HCT116 (cell line): ENCODE data around the gene KCNE5. TPM values are rescaled to one million over a fixed set of nuclear protein-coding genes. Genes with fewer than 3 reads are reported as not detected.
"Not testable (repeated sequence)": the region's sequence is repeated elsewhere in the genome, so short reads cannot be mapped to it uniquely, and the experiment has no call there.

Source experiments
- ATAC-seq: fragments of 200-7000 bp; cut with Tn5 transposase; 2 replicates; pipeline ENCODE4 v1.9.1; 2020; ENCODE audit warnings: mild to moderate bottlenecking, moderate library complexity
- BruUV-seq: library from RNA; stranded (reverse); fragments of 400-500 nt; replicated peaks from 2 replicates; lab custom pipeline; 2021; lab: Mats Ljungman, UMichigan
- CTCF ChIA-PET: fragments of 300-600 bp; sonication (Branson Sonifier 250); formaldehyde crosslinking; loops from one replicate; lab custom pipeline; 2021; ENCODE audit warnings: antibody characterized with exemption; lab: Charles Lee
- POLR2A ChIA-PET: fragments of 300-600, 350-600 bp; sonication (Branson Sonifier 250); formaldehyde crosslinking; loops from one replicate; lab custom pipeline; 2021; ENCODE audit warnings: antibody characterized with exemption; lab: Charles Lee
- RAD21 ChIA-PET, 2 experiments: fragments of 300-600 bp; sonication (Branson Sonifier 250); formaldehyde crosslinking; loops; one replicate each; lab custom pipeline; 2023; ENCODE audit warnings: low total read pairs in 2 of 2; ENCODE audit not compliant: uncharacterized antibody in 2 of 2, unreplicated experiment in 2 of 2, low non-redundant PET in 1 of 2; lab: Charles Lee
- DNase-seq: peaks from one replicate; pipeline ENCODE4 v3.0.0-alpha.2; 2010; ENCODE audit warnings: low read depth, low spot score
- H2AFZ ChIP-seq: fragments of 200-600 bp; shearing (Covaris generic), sonication (generic); 2 replicates; pipeline ENCODE4 v1.6.1; 2017; ENCODE audit warnings: low read depth, mixed run types, mixed read lengths, antibody characterized with exemption, low read length; ENCODE audit not compliant: poor library complexity, severe bottlenecking
- H3K27ac ChIP-seq: 2 replicates; pipeline ENCODE4 v1.5.1; 2012; ENCODE audit warnings: low read depth, low read length
- H3K27me3 ChIP-seq: fragments of 200-600 bp; sonication (generic); 2 replicates; pipeline ENCODE4 v1.6.1; 2016; ENCODE audit warnings: mixed run types, low read length, mixed read lengths; ENCODE audit not compliant: insufficient read depth
- H3K36me3 ChIP-seq, 2 experiments: fragments of 200-500 bp in 1 of 2; fragments of 200-600 bp in 1 of 2; sonication (Bioruptor generic) in 1 of 2; sonication (generic) in 1 of 2; 2 replicates each; pipeline versions ENCODE4 v1.5.1 to v1.6.1; 2014 to 2016; ENCODE audit warnings: low read length in 2 of 2, inconsistent platforms in 1 of 2, mixed read lengths in 1 of 2, mixed run types in 1 of 2; ENCODE audit not compliant: insufficient read depth in 2 of 2, control insufficient read depth in 1 of 2
- H3K4me1 ChIP-seq, 2 experiments: fragments of 200-600 bp in 1 of 2; sonication (generic) in 1 of 2; 2 replicates each; pipeline versions ENCODE4 v1.5.1 to v1.6.1; 2012 to 2017; ENCODE audit warnings: low read length in 2 of 2, inconsistent platforms in 1 of 2, mild to moderate bottlenecking in 1 of 2, mixed read lengths in 1 of 2, mixed run types in 1 of 2, moderate library complexity in 1 of 2; ENCODE audit not compliant: insufficient read depth in 2 of 2, control insufficient read depth in 1 of 2
- H3K4me2 ChIP-seq: fragments of 200-600 bp; sonication (generic); 2 replicates; pipeline ENCODE4 v1.6.1; 2017; ENCODE audit warnings: mixed run types, low read length, mixed read lengths
- H3K4me3 ChIP-seq, 2 experiments: fragments of 200-600 bp in 1 of 2; sonication (generic) in 1 of 2; replicated peaks in 1 of 2; 2 replicates each; pipeline ENCODE4 v1.5.1; 2011 to 2016; ENCODE audit warnings: low read length in 2 of 2, control low read depth in 1 of 2, low read depth in 1 of 2, mild to moderate bottlenecking in 1 of 2, mixed read lengths in 1 of 2, mixed run types in 1 of 2
- H3K79me2 ChIP-seq: fragments of 200-600 bp; sonication (generic); 2 replicates; pipeline ENCODE4 v1.6.1; 2017; ENCODE audit warnings: mild to moderate bottlenecking, mixed run types, low read length, moderate library complexity, mixed read lengths; ENCODE audit not compliant: insufficient read depth
- H3K9ac ChIP-seq: fragments of 200-600 bp; sonication (generic); 2 replicates; pipeline ENCODE4 v1.6.1; 2016; ENCODE audit warnings: low read length, mixed read lengths
- H3K9me2 ChIP-seq: fragments of 200-600 bp; sonication (generic), shearing (Covaris generic); 2 replicates; pipeline ENCODE4 v1.6.1; 2017; ENCODE audit warnings: mixed run types, mild to moderate bottlenecking, moderate library complexity; ENCODE audit not compliant: insufficient read depth
- H3K9me3 ChIP-seq, 2 experiments: fragments of 200-500 bp in 1 of 2; fragments of 200-600 bp in 1 of 2; sonication (Bioruptor generic) in 1 of 2; sonication (generic) in 1 of 2; 2 replicates each; pipeline ENCODE4 v1.6.1; 2014 to 2017; ENCODE audit warnings: low read length in 2 of 2, mixed read lengths in 2 of 2, inconsistent platforms in 1 of 2, low read depth in 1 of 2, mild to moderate bottlenecking in 1 of 2, mixed run types in 1 of 2, moderate library complexity in 1 of 2; ENCODE audit not compliant: control insufficient read depth in 1 of 2, insufficient read depth in 1 of 2
- H4K20me1 ChIP-seq: fragments of 200-600 bp; sonication (generic), shearing (Covaris generic); 2 replicates; pipeline ENCODE4 v1.6.1; 2017; ENCODE audit warnings: mixed run types, mild to moderate bottlenecking, moderate library complexity; ENCODE audit not compliant: insufficient read depth
- POLR2A ChIP-seq: IDR thresholded peaks from 2 replicates; pipeline ENCODE4 v1.7.0; 2011; ENCODE audit warnings: borderline replicate concordance; ENCODE audit not compliant: insufficient read depth, insufficient read length; ENCODE audit errors: extremely low read depth
- TCF7L2 ChIP-seq: IDR thresholded peaks from 2 replicates; pipeline ENCODE4 v1.7.0; 2011; ENCODE audit warnings: borderline replicate concordance, inconsistent platforms; ENCODE audit not compliant: insufficient read depth, insufficient read length; ENCODE audit errors: extremely low read depth
- intact Hi-C: fragments of 100-400 bp; cut with micrococcal nuclease; formaldehyde crosslinking; loops from 2 replicates; pipeline ENCODE4 v1.10.0; 2022
- total RNA-seq: library from RNA; stranded (reverse); gene quantifications from one replicate; pipeline ENCODE4 v1.2.1, GENCODE V29; 2021; ENCODE audit not compliant: unreplicated experiment
- TF ChIP-seq, protein P1 (sequence below): IDR thresholded peaks from 2 replicates; pipeline ENCODE4 v1.6.1; 2012

Gene KCNE5
- total RNA-seq, 1 experiment from 2014 or later, result not detected

DNA sequence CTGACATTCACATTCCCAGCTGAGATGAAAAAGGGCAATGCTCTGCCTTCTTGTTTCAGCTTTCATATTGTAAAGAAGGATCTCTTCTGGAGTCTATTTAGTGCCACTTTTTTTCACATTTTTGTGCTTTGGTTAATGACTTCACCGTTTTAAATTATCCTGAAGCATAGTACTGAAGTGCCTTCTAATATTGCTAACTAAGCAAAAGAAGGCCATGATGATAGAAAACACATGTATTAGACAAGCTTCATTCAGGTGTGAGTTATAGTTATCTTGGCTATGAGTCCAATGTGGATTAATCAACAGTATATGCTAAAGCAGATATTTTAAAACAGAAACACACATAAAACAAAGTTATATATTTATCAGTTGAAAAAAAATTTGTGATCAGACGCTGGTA lies 47.9 kb downstream of the KCNE5 start:
- no peaks in the 10 kb centered on the region for H3K9me3 ChIP-seq
- no peaks in the 10 kb centered on the region for H3K4me1 ChIP-seq
- no TSS peak for BruUV-seq
- ATAC-seq (no peak), DNase-seq (no peak)
- RAD21 ChIA-PET, result no interaction called here
- H3K9me2 ChIP-seq, result no peaks in the 10 kb centered on the region
- POLR2A ChIA-PET, result no interaction called here
- no peak overlapping the region for H3K4me2 ChIP-seq
- no peaks in the 10 kb centered on the region for H4K20me1 ChIP-seq
- no peak overlapping the region for H2AFZ ChIP-seq
- H3K9ac ChIP-seq, result no peak overlapping the region
- intact Hi-C loops, result no loop called here
- H3K27me3 ChIP-seq, result no peaks in the 10 kb centered on the region
- no peak overlapping the region for H3K4me3 ChIP-seq
- TF ChIP-seq POLR2A, result no peak
- TF ChIP-seq, protein P1, sequence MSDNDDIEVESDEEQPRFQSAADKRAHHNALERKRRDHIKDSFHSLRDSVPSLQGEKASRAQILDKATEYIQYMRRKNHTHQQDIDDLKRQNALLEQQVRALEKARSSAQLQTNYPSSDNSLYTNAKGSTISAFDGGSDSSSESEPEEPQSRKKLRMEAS, result no peak
- TF ChIP-seq TCF7L2, result no peak
- no peaks in the 10 kb centered on the region for H3K36me3 ChIP-seq
- H3K79me2 ChIP-seq, result no peaks in the 10 kb centered on the region
- H3K27ac ChIP-seq, result no peak overlapping the region
- CTCF ChIA-PET, result no interaction called here

DNA sequence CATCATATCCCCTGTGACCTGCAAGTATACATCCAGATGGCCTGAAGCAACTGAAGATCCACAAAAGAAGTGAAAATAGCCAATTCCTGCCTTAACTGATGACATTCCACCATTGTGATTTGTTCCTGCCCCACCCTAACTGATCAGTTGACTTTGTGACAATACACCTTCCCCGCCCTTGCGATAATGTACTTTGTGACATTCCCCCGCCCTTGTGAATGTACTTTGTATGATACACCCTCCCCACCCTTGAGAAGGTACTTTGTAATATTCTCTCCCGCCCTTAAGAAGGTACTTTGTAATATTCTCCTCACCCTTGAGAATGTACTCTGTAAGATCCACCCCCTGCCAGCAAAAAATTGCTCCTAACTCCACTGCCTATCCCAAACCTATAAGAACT lies 48.9 kb downstream of the KCNE5 start:
- H3K9me3 ChIP-seq, H4K20me1 ChIP-seq, H3K9me2 ChIP-seq, POLR2A ChIA-PET, H3K4me1 ChIP-seq, DNase-seq, H3K27ac ChIP-seq, intact Hi-C loops, RAD21 ChIA-PET, H3K4me2 ChIP-seq, ATAC-seq, H3K36me3 ChIP-seq, H2AFZ ChIP-seq, H3K9ac ChIP-seq, CTCF ChIA-PET, H3K4me3 ChIP-seq, H3K79me2 ChIP-seq, BruUV-seq, H3K27me3 ChIP-seq: not testable (repeated sequence)

Other genes with a start within 250 kb of the KCNE5 start
- gene GUCY2F, start 143.1 kb downstream of the KCNE5 start, total RNA-seq, result not detected
- 14.3 TPM for gene NXT2, start 88.3 kb downstream of the KCNE5 start, total RNA-seq
- 50.5 TPM for gene ACSL4, start 108.1 kb upstream of the KCNE5 start, total RNA-seq